LoVo (cell line): Measurements from ENCODE around the gene XRCC1.
A peak's percentile ranks its signal among the peaks of the same experiment; 100 is the strongest.
"Not testable (repeated sequence)": the region's sequence is repeated elsewhere in the genome, so short reads cannot be mapped to it uniquely, and the experiment has no call there.

Experiments
- DNase-seq: peaks from one replicate; pipeline ENCODE4 v3.0.0-alpha.2; 2016; ENCODE audit warnings: low spot score

The XRCC1 gene

DNA sequence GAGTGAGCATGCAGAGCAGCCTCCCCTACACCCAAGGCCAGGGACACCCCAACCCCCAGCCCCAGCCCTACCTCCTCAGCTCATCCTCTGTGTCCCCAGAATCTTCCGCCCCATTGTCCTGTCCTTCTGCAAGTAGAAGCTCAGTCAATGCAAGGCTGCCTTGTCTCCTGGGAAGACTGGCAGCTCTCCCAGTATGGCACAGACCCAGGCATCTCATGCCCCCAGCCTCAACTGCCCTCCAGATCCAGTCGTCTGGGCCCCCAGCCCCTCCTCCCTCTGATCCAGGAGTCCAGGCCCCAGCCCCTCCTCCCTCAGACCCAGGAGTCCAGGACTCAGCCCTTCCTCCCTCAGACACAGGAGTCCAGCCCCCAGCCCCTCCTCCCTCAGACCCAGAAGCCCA is 29.3 kb downstream of the XRCC1 start:
- no peak for DNase-seq

DNA sequence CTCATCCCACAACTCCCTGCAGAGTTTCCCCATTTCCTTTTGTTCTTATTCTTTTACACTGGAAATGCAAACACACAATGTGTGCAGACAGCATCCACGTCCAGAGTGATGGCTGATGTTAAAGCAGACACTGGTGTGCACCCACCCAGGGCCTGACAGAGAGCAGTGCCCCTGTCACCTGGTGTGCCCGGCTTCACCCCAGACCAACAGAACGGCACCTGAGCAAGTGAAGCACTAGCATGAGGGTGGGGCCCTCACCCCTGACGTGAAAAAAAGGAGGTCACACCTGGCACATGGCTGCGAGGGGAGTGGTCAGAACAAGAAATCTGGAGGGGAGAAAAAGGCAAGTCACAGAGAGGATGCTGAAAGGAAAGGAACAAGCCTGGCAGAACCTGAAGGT is 30.1 kb downstream of the XRCC1 start:
- DNase-seq = no peak

DNA sequence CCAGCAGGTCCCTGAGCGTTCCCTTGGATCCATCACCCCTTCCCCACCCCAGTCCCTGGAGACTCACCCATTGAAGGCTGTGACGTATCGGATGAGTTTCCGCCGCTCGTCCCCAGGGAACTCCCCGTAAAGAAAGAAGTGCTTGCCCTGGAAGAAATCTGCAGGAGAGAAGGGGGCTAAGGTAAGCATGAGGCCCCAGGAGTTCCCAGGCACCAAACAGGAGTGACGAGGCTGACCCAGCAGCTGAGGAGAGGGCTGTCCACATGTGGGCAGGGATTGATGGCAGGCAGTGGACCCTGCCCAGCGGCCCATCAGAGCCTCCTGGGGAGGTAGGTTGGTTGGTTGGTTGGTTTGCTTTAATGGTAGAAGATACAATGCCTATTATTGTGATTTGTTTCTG is 31.2 kb downstream of the XRCC1 start:
- DNase-seq = no peak

DNA sequence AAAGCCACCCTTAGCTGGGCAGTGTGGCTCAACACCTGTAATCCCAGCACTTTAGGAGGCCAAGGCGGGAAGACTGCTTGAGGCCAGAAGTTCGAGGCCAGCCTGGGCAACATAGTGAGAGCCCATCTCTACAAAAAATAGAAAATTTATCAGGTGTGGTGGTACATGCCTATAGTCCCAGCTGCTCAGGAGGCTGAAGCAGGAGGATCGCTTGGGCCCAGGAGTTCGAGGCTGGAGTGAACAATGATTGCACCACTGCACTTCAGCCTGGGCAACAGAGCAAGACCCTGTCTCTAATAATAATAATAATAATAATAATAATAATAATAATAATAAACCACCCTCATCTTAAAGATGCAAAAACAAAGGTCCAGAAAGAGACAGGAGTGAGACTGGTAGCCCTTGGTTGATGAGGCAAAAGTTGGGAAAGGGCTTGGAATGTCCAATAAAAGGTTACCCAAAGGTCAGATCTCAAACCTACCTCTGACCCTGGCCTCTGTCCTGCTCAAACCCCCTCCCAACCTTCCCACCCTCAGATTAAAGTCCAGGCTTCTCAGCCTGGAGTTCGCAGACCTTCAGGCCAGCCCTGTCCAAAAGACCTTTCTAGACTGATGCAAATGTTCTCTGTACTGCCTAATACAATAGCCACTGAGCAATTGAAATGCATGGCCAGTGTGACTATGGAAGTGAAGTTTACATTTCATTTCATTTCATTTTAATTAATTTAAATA is 33.2 kb downstream of the XRCC1 start:
- no peak for DNase-seq

DNA sequence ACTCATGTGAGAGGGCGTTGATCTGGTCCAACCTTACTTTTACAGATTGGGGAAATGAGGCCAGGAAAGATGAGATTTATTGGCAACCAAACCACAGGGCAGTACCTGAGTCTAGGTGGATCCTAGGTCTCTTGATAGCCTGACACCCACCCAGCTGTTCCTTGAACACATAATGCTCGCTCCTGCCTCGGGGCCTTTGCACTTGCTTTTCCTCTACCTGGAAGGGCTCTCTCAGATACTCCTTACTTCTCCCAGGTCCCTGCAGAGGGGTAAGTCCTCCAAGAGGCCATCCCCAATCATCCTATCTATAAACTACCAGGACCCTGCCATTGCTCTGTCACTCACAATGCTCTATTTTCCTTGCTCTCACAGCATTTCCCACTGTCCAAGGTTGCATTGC is 34.9 kb downstream of the XRCC1 start:
- DNase-seq = no peak

DNA sequence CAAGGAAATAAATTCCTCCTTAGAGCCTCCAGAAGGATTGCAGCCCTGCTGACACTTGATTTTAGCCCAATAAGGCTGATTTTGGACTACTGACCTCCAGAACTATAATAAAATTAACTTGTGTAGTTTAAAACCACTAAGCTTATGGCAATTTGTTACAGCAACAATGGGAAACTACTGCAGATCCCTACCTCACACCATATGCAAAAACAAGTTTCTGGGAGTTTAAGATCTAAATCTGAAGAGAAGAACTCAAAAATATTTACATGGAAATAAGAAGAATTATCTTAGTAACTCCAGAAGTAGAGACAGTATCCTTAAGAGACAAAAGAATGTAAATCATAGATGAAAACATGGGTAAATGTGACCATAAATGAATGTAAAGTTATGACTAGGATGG is 36.4 kb downstream of the XRCC1 start:
- DNase-seq = no peak

DNA sequence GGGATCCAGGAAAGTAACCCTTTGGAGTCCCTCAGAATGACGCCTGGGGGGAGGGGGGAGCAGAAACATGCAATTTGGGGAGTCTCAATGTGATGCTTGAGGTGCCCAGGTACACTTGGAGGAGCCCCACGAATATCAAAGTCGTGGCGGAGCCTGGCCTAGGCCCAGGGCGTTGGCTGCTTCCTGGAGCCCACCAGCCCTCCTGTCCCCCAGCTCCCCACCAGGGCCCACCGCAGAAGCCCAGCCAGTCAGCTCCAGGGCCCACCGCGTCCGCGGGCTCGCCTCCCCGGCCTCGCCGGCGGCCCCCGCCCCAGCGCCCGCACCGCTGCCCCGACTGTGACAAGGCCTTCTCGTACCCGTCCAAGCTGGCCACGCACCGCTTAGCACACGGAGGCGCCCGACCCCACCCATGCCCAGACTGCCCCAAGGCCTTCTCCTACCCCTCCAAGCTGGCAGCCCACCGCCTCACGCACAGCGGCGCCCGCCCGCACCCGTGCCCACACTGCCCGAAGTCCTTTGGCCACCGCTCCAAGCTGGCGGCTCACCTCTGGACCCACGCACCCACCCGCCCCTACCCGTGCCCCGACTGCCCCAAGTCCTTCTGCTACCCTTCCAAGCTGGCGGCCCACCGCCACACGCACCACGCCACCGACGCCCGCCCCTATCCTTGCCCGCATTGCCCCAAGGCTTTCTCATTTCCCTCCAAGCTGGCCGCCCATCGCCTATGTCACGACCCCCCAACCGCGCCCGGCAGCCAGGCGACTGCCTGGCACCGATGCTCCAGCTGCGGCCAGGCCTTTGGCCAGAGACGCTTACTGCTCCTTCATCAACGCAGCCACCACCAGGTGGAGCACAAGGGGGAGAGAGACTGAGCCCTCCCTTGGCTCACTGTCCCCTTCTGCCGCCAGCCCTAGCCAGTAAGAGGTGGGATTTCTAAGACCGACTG is 40.2 kb downstream of the XRCC1 start:
- DNase-seq = no peak

DNA sequence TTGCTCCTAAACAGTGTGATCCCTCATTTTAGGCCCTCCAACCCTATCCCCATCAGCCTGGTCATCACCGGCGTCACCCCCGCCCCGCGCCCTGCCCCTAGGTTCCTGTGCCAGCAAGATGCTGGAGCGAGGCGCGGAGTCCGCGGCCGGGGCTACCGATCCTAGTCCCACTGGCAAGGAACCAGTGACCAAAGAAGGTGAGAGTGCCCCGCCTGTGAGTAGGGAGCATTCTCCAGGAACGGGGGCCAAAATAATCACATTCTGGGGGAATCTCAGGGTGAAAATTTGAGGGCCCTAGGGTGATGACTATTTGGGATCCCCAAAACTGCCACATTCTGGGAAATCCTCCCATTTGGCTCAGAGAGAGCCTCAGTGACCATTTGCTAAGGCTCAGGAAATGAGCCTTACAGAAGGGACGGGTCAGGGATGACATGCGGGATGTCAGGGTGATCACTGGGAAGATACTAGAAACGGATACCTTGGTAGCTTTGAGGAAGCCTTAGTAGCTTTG is 41.0 kb downstream of the XRCC1 start:
- no peak for DNase-seq

DNA sequence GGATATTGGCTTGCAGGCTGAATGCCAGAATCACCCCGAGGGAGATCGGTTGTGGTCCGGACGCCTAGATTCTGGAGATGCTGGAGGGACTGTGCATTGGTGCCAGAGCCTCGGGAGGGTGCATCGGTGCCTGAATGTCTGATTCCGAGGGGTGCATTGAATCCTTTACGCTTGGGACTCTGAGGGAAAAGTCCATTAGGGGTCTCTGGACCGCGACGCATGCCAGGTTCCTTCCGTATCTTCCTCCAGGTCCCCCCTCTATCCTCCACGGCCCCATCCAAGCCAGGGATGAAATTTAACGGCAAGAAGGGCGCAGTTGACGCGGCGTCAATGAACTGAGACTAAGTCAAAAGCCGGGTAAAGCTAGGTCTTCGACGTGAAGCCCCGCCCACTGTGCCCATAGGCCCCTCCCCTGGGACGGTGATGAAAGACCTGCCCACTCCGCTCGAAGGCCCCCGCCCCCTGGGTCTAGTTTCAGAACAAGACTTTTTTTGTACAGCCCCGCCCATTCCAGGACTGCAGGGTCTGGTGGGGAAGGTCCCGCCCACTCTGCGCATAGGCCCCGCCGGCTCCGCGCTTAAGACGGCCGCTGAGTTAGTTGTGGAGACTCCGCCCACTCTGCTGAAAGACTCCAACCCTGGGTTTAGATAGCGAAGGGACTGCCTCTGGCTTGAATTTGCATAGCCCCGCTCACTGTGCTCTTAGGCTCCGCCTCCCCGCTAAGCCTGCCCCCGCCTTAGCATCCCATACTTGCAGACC is 41.6 kb downstream of the XRCC1 start:
- peak; percentile 78 for DNase-seq

DNA sequence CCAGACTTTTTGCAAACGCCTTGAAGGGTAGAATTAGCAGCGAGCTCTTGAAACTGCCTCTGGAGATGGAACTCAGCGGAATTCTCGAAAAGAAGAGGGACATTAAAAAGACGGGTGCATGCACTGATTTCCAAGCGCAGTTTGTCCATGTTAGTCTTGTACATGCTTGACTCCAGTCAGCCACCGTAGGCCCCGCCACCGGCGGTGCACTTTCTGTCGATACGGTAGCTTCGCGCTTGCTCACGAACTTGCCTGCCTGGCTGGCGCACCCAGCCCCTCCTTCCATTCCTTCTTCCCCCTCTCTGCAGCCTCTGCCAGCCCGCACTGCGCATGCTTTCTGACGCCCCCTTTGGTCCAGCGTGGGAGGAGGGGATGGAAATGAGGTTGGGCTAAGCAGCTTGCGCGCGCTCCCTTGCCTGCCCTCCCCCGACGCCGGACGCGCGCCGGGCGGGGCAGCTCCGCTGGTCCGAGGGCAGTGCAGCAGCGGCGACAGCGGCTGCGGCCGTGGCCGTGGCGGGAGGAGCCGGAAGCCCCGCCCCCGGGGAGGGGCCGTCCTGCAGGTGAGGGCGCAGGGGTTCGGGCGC is 42.3 kb downstream of the XRCC1 start, which contains the start of gene ZNF575:
ZNF575 (plus strand) TSS at position 227 of the 584 bp plus-strand sequence. CDS start 1,235 bp downstream, outside the sequence.
- DNase-seq = peak; percentile 79

DNA sequence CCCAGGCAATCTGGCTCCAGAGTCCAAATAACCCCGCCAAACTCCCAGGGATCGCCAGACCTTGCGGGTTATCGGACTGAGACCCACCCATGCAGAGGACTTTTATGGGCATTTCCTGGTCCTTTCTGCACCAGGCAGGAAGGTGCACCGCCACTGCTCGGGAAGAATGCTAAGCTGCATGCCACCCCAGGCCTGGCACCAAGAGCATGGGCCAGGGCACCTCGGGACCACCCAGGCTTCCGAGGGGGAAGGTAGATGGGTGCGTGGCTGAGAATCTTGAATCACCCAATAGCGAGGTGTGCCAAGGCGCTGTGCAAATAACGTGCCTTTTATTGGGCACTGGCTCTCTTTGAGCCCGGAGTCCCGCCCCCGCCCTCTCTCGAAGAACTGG is 42.8 kb downstream of the XRCC1 start:
- DNase-seq = peak; percentile 71

DNA sequence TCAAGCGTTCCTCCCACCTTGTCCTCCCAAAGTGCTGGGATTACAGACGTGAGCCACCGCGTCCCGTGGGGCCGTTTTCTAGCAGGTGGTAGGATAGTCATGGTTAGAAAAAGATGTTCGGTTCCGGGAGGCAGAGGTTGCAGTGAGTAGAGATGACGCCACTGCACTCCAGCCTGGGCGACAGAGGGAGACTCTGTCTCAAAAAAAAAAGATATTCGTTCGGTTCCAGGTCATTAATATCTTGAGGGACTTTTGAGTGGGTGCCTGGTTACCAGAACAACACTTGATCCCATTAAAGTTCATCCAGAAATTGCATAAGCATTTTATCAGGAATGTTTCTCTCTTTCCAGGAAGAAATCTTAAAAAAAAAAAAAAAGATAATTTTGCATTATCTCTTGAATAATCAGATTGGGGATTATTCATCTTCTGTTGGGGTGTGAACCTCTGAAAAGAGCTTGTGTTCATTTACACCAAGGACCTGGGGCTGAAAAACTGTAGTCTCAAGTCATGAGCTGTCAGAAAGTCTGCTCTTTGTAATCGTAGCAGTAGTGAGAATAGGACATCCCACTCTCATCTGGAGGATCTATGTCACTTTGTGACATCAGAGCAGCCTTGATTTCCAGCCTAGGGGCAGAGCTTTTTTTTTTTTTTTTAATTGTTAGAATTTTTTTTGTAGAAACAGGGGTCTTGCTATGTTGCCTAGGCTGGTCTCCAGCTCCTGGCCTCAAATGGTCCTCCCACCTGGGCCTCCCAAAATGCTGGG is 47.3 kb downstream of the XRCC1 start:
- DNase-seq = no peak

DNA sequence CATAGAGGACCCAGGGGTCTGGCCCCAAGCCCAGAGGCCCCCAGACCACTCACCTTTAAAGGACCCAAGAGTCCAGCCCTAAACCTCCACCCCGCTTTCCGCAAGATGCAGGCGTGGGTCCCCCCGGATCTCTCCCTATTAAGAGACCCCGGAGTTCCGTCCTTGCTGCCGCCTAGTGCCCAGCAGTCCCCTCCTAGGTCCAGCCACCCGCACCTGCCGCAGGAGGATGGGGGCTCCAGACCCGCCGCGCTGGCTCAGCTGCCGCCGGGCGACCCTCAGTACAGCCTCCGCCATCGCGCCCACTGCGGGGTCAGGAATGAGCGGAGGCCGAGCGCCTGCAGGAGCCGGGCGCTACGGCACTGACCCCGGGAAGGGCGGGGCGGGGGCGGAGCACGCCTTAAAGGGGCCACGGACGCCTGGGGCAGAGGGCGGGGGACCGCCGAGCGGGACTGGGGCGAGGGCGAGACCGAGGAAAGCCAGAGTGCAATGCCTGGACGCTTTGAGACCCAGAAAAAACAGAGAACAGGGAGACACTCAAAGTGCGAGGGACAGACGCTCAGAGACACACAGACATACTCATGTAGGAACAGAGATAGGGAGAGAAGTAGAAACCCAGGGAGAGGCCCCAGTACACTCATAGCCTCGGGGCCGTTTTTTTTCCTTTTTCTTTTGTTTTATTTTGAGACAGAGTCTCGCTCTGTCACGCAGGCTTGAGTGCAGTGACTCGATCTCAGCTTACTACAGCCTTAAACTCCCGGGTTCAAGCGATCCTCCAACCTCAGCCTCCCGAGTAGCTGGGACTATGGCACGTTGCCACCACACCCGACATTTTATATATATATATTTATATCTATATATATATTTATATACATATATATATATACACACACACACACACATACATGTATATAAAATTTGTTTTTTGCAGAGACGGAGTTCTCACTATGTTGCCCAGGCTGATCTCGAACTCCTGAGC is 48.2 kb downstream of the XRCC1 start, which contains the start of gene ETHE1:
ETHE1 (minus strand) TSS at position 318 of the 976 bp plus-strand sequence; CDS start at position 294, 24 bp downstream.
- peak; percentile 63 for DNase-seq

DNA sequence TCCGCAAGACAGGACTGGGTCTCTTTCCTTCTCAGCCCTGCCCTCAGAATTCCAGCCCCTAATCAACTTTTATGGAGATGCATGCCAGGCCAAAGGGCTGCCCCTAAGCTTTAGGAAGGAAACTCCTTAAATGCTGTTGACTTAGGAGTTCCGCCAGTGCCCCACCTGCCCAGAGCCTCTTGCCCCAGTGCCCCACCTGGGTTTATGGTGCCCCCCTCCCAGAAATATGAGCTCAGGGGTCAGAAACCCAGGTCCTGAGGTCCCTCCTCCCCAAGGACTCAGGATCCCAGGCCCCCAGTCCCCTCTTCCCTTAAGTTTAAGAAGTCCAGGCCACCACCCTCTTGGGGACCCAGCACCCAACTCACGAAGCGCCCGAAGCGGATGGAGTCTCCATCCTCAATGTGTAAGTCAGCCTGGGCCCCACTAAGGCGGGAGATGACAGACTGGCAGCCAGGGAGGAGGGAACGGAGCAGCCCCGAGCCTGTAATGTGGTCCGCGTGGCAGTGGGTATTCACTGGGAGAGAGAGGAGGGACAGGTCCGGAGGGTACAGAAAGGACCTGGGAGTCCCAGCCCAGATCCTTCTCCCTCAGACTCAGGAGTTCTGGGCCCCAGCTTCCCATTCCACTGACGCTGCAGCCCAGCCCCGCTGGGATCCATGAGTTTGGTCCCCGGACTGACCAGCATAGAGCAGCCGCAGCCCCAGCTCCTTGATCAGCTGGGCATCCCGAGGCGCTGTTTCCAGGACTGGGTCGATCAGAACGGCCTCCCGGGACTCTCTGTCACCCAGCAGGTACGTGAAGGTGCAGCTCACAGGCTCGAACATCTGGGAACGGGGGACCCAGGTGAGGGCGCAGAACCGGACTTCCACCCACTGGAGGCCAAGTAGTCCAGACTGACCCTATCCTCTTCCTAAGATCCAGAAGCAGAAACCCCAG is 49.2 kb downstream of the XRCC1 start:
- no peak for DNase-seq

DNA sequence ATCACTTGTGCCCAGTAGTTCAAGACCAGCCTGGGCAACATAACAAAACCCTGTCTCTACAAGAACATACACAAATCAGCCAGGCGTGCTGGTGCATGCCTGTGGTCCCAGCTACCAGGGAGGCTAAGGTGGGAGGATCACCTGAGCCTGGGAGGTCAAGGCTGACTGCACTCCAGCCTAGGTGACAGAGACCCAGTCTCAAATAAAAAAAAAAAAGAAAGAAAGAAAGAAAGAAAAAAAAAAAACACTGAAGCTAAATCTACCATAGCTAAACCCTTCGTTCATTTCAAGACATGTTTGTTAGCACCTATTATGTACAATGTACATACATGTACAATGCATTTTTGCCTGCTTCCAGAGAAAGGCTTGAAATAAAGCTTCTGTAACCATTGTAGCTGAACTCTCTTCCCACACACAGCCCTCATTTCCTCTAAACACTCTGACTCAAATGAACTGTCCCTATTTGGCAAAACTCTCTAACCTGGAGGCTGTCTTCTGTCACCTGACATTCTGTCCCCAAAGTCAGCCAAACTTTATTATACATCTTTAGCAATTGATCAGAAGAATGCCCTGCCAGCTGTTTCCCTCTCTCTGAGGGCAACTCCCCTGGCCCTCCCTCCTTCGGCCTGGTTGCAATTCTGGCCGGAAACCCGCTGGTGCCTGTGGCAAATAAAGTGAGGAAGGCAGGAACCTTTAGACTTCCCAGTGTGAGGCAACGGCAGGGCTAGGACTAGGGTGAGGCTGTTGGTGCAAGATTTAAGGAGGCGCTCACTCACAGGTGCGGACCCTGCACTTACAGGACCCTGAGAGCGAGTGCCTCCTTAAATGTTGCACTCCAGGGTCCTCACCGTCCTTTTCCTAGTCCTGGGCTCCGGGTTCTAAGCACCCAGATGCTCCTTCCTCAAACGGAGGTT is 50.1 kb downstream of the XRCC1 start:
- peak; percentile 86 for DNase-seq

DNA sequence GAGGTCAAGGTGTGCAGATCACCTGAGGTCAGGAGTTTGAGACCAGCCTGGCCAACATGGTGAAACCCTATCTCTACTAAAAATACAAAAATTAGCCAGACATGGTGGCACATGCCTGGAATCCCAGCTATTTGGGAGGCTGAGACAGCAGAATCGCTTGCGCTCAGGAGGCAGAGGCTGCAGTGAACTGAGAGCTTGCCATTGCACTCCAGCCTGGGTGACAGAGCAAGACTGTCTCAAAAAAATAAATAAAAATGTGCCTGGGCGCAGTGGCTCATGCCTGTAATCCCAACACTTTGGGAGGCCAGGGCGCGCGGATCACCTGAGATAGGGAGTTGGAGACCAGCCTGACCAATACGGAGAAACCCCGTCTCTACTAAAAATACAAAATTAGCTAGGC is 51.6 kb downstream of the XRCC1 start:
- not testable (repeated sequence) for DNase-seq

DNA sequence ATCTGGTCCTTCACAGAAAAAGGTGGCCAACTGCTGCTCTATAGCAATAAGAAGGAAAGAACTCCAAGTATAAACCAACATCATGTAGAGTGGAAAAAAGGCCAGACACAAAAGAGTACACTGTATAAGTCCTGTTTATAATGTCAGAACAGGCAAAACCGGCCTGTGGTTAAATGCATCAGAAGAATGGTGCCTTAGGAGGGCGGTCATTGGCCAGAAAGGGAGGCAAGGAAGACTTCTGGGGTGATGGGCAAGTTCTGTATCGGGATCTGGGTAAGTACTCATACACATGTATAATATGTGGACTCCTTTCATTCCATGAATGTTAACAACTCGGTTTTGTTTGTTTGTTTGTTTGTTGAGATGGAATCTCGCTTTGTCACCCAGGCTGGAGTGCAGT is 52.4 kb downstream of the XRCC1 start:
- no peak for DNase-seq
